ENCODE measurements around the gene OGFR.

OGFR gene

DNA sequence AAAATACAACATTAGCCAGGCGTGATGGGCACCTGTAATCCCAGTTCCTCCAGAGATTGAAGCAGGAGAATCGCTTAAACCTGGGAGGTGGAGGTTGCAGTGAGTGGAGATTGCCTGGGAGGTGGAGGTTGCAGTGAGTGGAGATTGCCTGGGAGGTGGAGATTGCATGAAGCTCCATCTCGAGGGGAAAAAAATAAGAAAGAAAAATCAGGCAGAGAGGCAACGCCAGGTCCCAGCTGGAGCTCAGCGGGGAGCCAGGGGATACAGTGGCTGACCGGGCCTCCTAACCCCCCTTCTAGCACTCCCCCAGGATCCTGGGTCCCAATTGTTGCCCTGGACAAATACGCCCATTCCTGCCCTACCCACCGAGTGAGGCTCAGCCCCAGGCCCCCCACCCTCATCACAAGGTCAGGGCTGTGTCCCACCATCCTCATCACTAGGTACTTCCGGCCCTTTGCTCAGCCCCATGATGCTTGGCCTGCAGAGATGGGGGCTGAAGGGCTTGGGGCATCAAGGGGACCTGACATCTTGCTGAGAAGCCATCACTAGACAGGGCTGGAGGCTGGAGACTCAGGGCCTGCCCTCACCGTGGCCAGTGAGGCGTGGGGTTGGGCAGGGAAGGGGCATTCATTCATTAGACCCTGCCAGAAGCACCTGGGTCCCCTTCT, 1.9 kb downstream of the OGFR start:
- Histone ChIP-seq H3K4me2 (ENCODE audit: low read depth, low read length, poor library complexity, severe bottlenecking) (peak overlapping the region; percentile 84), H3K9me2 (replicated peaks; ENCODE audit: insufficient read depth, low read length) (no peaks in the 10 kb centered on the region), H4K20me1 (ENCODE audit: low read depth, low read length) (no peaks in the 10 kb centered on the region; the same call in 1 of the 2 replicates), H3K79me2 (ENCODE audit: insufficient read depth, low read length) (peaks cover 9% of the 10 kb centered on the region), H3K27me3 (ENCODE audit: low read length) (no peaks in the 10 kb centered on the region), H2AFZ (ENCODE audit: low read depth, low read length, severe bottlenecking) (no peak overlapping the region), H3K4me3 (ENCODE audit: insufficient read depth, low read length, poor library complexity, severe bottlenecking) (no peak overlapping the region), H3K9ac (ENCODE audit: low read length) (0 out of 2 replicates have a peak overlapping the region, but pooled peaks have one; percentile 90), H3F3A (ENCODE audit: insufficient read depth) (peaks cover 10% of the 10 kb centered on the region), H3K27ac (ENCODE audit: low read depth, low read length) (no peak overlapping the region), H3K36me3 (ENCODE audit: low read length) (no peaks in the 10 kb centered on the region), H3K9me3 (ENCODE audit: insufficient read depth, low read length) (no peaks in the 10 kb centered on the region)
- no peak for TF ChIP-seq EZH2phosphoT487 (conservative IDR thresholded peaks at IDR 0.05; ENCODE audit: low read length)
- TF ChIP-seq, protein P1, sequence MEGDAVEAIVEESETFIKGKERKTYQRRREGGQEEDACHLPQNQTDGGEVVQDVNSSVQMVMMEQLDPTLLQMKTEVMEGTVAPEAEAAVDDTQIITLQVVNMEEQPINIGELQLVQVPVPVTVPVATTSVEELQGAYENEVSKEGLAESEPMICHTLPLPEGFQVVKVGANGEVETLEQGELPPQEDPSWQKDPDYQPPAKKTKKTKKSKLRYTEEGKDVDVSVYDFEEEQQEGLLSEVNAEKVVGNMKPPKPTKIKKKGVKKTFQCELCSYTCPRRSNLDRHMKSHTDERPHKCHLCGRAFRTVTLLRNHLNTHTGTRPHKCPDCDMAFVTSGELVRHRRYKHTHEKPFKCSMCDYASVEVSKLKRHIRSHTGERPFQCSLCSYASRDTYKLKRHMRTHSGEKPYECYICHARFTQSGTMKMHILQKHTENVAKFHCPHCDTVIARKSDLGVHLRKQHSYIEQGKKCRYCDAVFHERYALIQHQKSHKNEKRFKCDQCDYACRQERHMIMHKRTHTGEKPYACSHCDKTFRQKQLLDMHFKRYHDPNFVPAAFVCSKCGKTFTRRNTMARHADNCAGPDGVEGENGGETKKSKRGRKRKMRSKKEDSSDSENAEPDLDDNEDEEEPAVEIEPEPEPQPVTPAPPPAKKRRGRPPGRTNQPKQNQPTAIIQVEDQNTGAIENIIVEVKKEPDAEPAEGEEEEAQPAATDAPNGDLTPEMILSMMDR (IDR thresholded peaks at IDR 0.05; ENCODE audit: insufficient read depth, low read length, poor library complexity, severe bottlenecking) = no peak

DNA sequence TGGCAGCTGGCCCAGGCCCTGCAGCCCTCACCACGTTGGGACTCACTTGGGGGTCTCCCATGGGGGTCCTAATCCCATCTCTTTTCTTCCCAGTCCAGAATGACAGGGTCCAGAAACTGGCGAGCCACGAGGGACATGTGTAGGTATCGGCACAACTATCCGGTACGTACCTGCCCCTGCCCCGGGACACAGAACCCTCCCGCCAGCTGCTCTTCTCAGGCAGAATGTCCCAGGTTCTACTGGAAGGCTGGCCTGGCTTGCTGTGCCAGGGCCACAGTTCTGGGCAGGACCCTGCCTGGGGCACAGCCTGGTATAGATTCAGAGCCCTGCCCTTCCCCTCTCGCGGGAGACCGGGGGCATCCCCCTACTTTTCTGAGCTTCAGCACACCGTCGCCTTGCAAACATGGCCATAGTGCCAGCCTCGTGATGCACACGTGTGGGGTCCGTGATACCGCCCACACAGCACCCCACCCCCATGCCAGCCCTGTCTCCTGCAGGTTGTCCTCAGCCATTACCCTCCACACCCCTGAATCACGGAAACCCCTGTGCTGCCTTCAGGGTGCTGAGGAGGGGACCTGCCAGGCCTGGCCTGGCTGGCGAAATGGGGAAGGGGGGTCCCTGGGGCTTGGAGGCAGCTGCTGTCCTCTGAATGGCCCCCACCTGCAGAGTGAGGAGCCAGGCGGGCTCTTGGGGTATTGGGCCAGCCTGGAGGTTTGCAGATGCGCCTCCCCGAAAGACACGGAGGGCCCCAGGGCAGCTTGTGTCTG, 3.0 kb downstream of the OGFR start:
- Histone ChIP-seq H3K27me3 (ENCODE audit: low read length) (no peaks in the 10 kb centered on the region), H3K9me3 (ENCODE audit: insufficient read depth, low read length) (no peaks in the 10 kb centered on the region), H4K20me1 (ENCODE audit: low read depth, low read length) (no peaks in the 10 kb centered on the region; the same call in 1 of the 2 replicates), H3K27ac (ENCODE audit: low read depth, low read length) (no peak overlapping the region), H3K79me2 (ENCODE audit: insufficient read depth, low read length) (peaks cover 9% of the 10 kb centered on the region), H3K9ac (ENCODE audit: low read length) (no peak overlapping the region), H2AFZ (ENCODE audit: low read depth, low read length, severe bottlenecking) (no peak overlapping the region), H3K4me2 (ENCODE audit: low read depth, low read length, poor library complexity, severe bottlenecking) (no peak overlapping the region), H3K36me3 (ENCODE audit: low read length) (no peaks in the 10 kb centered on the region), H3F3A (ENCODE audit: insufficient read depth) (peaks cover 10% of the 10 kb centered on the region), H3K4me3 (ENCODE audit: insufficient read depth, low read length, poor library complexity, severe bottlenecking) (no peak overlapping the region), H3K9me2 (replicated peaks; ENCODE audit: insufficient read depth, low read length) (no peaks in the 10 kb centered on the region)
- TF ChIP-seq, protein P1 (IDR thresholded peaks at IDR 0.05; ENCODE audit: insufficient read depth, low read length, poor library complexity, severe bottlenecking) = no peak
- no peak for TF ChIP-seq EZH2phosphoT487 (conservative IDR thresholded peaks at IDR 0.05; ENCODE audit: low read length)

DNA sequence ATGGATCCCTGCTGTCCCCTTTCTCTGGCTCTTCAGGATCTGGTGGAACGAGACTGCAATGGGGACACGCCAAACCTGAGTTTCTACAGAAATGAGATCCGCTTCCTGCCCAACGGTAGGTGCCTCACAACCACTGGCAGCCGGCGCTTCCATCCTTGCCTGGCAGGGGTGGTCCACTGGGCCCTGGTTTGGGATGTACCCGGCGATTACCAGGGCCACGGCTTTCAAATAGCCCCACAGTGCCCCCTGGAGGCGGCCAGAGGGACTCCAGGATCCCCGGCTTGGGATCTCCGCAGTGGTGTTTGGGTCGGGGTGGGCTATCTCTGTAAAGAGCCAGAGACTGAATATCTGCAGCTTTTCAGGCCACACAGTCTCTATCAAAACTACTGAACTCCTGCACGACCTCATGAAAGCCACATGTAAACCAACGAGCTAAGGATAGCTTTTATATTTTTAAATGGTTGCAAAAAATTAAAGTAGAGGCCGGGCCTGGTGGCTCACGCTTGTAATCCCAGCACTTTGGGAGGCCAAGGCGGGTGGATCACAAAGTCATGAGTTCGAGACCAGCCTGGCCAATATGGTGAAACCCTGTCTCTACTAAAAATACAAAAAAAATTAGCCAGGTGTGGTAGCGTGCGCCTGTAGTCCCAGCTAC, 3.7 kb downstream of the OGFR start:
- Histone ChIP-seq H3F3A (ENCODE audit: insufficient read depth) (peaks cover 10% of the 10 kb centered on the region), H2AFZ (ENCODE audit: low read depth, low read length, severe bottlenecking) (no peak overlapping the region), H4K20me1 (ENCODE audit: low read depth, low read length) (no peaks in the 10 kb centered on the region; the same call in 1 of the 2 replicates), H3K27ac (ENCODE audit: low read depth, low read length) (no peak overlapping the region), H3K9ac (ENCODE audit: low read length) (no peak overlapping the region), H3K27me3 (ENCODE audit: low read length) (no peaks in the 10 kb centered on the region), H3K9me3 (ENCODE audit: insufficient read depth, low read length) (no peaks in the 10 kb centered on the region), H3K9me2 (replicated peaks; ENCODE audit: insufficient read depth, low read length) (no peaks in the 10 kb centered on the region), H3K4me3 (ENCODE audit: insufficient read depth, low read length, poor library complexity, severe bottlenecking) (no peak overlapping the region), H3K79me2 (ENCODE audit: insufficient read depth, low read length) (peaks cover 9% of the 10 kb centered on the region), H3K36me3 (ENCODE audit: low read length) (no peaks in the 10 kb centered on the region), H3K4me2 (ENCODE audit: low read depth, low read length, poor library complexity, severe bottlenecking) (no peak overlapping the region)
- TF ChIP-seq, protein P1 (IDR thresholded peaks at IDR 0.05; ENCODE audit: insufficient read depth, low read length, poor library complexity, severe bottlenecking) = peak; percentile 89
- TF ChIP-seq EZH2phosphoT487 (conservative IDR thresholded peaks at IDR 0.05; ENCODE audit: low read length) = no peak

Measured in SU-DHL-6 (cell line).